Mesenchymal stem cell (in vitro differentiated cells and primary cell): ENCODE results near the gene C11orf98.
A peak's percentile ranks its signal among the peaks of the same experiment; 100 is the strongest.

ENCODE experiments used
- DNase-seq: peaks from one replicate; pipeline ENCODE4 v3.0.0-alpha.2; 2013
- H2AFZ ChIP-seq: one replicate; pipeline ENCODE4 v1.6.1; 2013; ENCODE audit warnings: low read depth, mild to moderate bottlenecking, control low read depth, inconsistent platforms, low read length, moderate library complexity
- H2AK5ac ChIP-seq: 2 replicates; pipeline ENCODE4 v1.6.1; 2013; ENCODE audit warnings: low read length, moderate library complexity, mild to moderate bottlenecking, inconsistent platforms; ENCODE audit not compliant: severe bottlenecking
- H2BK120ac ChIP-seq: one replicate; pipeline ENCODE4 v1.6.1; 2013; ENCODE audit warnings: low read depth, mild to moderate bottlenecking, inconsistent platforms, low read length, moderate library complexity
- H2BK12ac ChIP-seq, 2 experiments: one replicate each; pipeline ENCODE4 v1.6.1; 2013; ENCODE audit warnings: inconsistent platforms in 2 of 2, low read length in 2 of 2, mild to moderate bottlenecking in 2 of 2, moderate library complexity in 2 of 2, control low read depth in 1 of 2
- H2BK15ac ChIP-seq: one replicate; pipeline ENCODE4 v1.6.1; 2013; ENCODE audit warnings: mild to moderate bottlenecking, low read depth, inconsistent platforms; ENCODE audit not compliant: poor library complexity, severe bottlenecking
- H2BK5ac ChIP-seq: 2 replicates; pipeline ENCODE4 v1.6.1; 2013; ENCODE audit warnings: low read depth, mild to moderate bottlenecking, low read length, control low read depth, inconsistent platforms; ENCODE audit not compliant: poor library complexity, severe bottlenecking
- H3K14ac ChIP-seq, 2 experiments: one replicate each; pipeline ENCODE4 v1.6.1; 2013; ENCODE audit warnings: inconsistent platforms in 2 of 2, low read length in 2 of 2, control low read depth in 1 of 2, mild to moderate bottlenecking in 1 of 2, moderate library complexity in 1 of 2
- H3K18ac ChIP-seq, 2 experiments: one replicate each; pipeline ENCODE4 v1.6.1; 2013; ENCODE audit warnings: inconsistent platforms in 2 of 2, low read length in 2 of 2, control low read depth in 1 of 2, low read depth in 1 of 2, mild to moderate bottlenecking in 1 of 2
- H3K23ac ChIP-seq, 2 experiments: one replicate each; pipeline ENCODE4 v1.6.1; 2013; ENCODE audit warnings: inconsistent platforms in 2 of 2, low read length in 2 of 2, mild to moderate bottlenecking in 2 of 2, moderate library complexity in 2 of 2, control low read depth in 1 of 2
- H3K27ac ChIP-seq: 2 replicates; pipeline ENCODE4 v1.5.1; 2013; ENCODE audit warnings: mild to moderate bottlenecking, moderate library complexity, low read length, control low read depth, inconsistent platforms; ENCODE audit not compliant: poor library complexity, severe bottlenecking
- H3K27me3 ChIP-seq, 2 experiments: 2 replicates each; pipeline versions ENCODE4 v1.6.1 to v1.7.0; 2013; ENCODE audit warnings: low read length in 2 of 2, mild to moderate bottlenecking in 2 of 2, moderate library complexity in 2 of 2, control low read depth in 1 of 2, inconsistent platforms in 1 of 2; ENCODE audit not compliant: control insufficient read depth in 1 of 2, insufficient read depth in 1 of 2
- H3K36me3 ChIP-seq, 2 experiments: 2 replicates each; pipeline versions ENCODE4 v1.6.1 to v1.7.0; 2013; ENCODE audit warnings: low read length in 2 of 2, control low read depth in 1 of 2, inconsistent platforms in 1 of 2, low read depth in 1 of 2, mild to moderate bottlenecking in 1 of 2; ENCODE audit not compliant: insufficient read depth in 2 of 2, control insufficient read depth in 1 of 2
- H3K4ac ChIP-seq, 2 experiments: one replicate each; pipeline ENCODE4 v1.6.1; 2013; ENCODE audit warnings: inconsistent platforms in 2 of 2, low read length in 2 of 2, mild to moderate bottlenecking in 2 of 2, moderate library complexity in 2 of 2, control low read depth in 1 of 2, low read depth in 1 of 2
- H3K4me1 ChIP-seq: 2 replicates; pipeline ENCODE4 v1.6.1; 2013; ENCODE audit warnings: low read depth, low read length, control low read depth; ENCODE audit not compliant: control insufficient read depth, insufficient read depth
- H3K4me2 ChIP-seq: 2 replicates; pipeline ENCODE4 v1.6.1; 2013; ENCODE audit warnings: low read length, mild to moderate bottlenecking, inconsistent platforms; ENCODE audit not compliant: poor library complexity, severe bottlenecking
- H3K4me3 ChIP-seq, 2 experiments: 2 replicates each; pipeline versions ENCODE4 v1.5.1 to v1.7.0; 2013; ENCODE audit warnings: low read length in 2 of 2, mild to moderate bottlenecking in 2 of 2, control low read depth in 1 of 2, low read depth in 1 of 2; ENCODE audit not compliant: insufficient read depth in 1 of 2
- H3K79me1 ChIP-seq: replicated peaks from 2 replicates; pipeline ENCODE4 v1.6.1; 2013; ENCODE audit warnings: mild to moderate bottlenecking, control low read depth, low read length, inconsistent platforms; ENCODE audit not compliant: poor library complexity, severe bottlenecking
- H3K9ac ChIP-seq: 2 replicates; pipeline ENCODE4 v1.7.0; 2013; ENCODE audit warnings: mild to moderate bottlenecking, low read length, moderate library complexity
- H3K9me3 ChIP-seq: 2 replicates; pipeline ENCODE4 v1.7.0; 2013; ENCODE audit warnings: mild to moderate bottlenecking, low read length; ENCODE audit not compliant: control insufficient read depth
- H4K8ac ChIP-seq: one replicate; pipeline ENCODE4 v1.6.1; 2013; ENCODE audit warnings: inconsistent platforms, mild to moderate bottlenecking, low read length, moderate library complexity
- H4K91ac ChIP-seq: one replicate; pipeline ENCODE4 v1.6.1; 2013; ENCODE audit warnings: mild to moderate bottlenecking, low read length, inconsistent platforms
- WGBS: methylation state at CpG from one replicate; pipeline ENCODE4 v1.1.7; 2013; ENCODE audit warnings: mixed read lengths; 5-methylcytosine and 5-hydroxymethylcytosine counted together

Gene C11orf98

GRCh38 chr11:62673196-62673525 lies 8.2 kb upstream of the C11orf98 start:
- 100% methylated on average over 1 of the region's 2 CpGs for WGBS
- H4K8ac ChIP-seq = no peak overlapping the region
- no peak overlapping the region for H3K14ac ChIP-seq
- no peak overlapping the region for H2AK5ac ChIP-seq
- no peak overlapping the region for H2BK15ac ChIP-seq
- H3K4me1 ChIP-seq = peaks cover 15% of the 10 kb centered on the region
- H3K9me3 ChIP-seq = no peaks in the 10 kb centered on the region
- no peak overlapping the region for H3K27ac ChIP-seq
- peak overlapping the region in 1 of 2 experiments; percentile 29 for H2BK12ac ChIP-seq
- no peak overlapping the region for H2BK120ac ChIP-seq
- H4K91ac ChIP-seq = no peak overlapping the region
- no peak overlapping the region for H3K4ac ChIP-seq
- no peak overlapping the region for H3K18ac ChIP-seq
- H3K36me3 ChIP-seq = peaks cover 16 to 41% of the 10 kb centered on the region in 2 experiments
- no peak for DNase-seq
- no peak overlapping the region for H3K4me2 ChIP-seq
- no peak overlapping the region for H3K23ac ChIP-seq
- H3K27me3 ChIP-seq = no peaks in the 10 kb centered on the region
- H2AFZ ChIP-seq = no peak overlapping the region
- H3K4me3 ChIP-seq = peak overlapping the region in 1 of 2 experiments; percentile 94
- no peak overlapping the region for H2BK5ac ChIP-seq
- H3K79me1 ChIP-seq = peaks cover 8% of the 10 kb centered on the region
- peak overlapping the region; percentile 98 for H3K9ac ChIP-seq

GRCh38 chr11:62671608-62672389 lies 6.8 kb upstream of the C11orf98 start, which contains the start of the genes LBHD1 and UQCC3:
TSS of gene LBHD1 (minus strand) at chr11:62672267. CDS start at chr11:62670031, 2,236 bp downstream.
TSS of gene UQCC3 (plus strand) at chr11:62671673. CDS start at chr11:62671746, 73 bp downstream.
- WGBS = under 1% methylated on average over 59 of the region's 59 CpGs
- Histone ChIP-seq H2BK5ac (peak within 1 kb of the TSS; percentile 46), H3K4ac (peak within 1 kb of the TSS; percentile 94 to 97), H3K4me2 (peak within 1 kb of the TSS; percentile 85), H2BK120ac (peak within 1 kb of the TSS; percentile 89), H3K23ac (peak within 1 kb of the TSS in 1 of 2 experiments; percentile 92), H4K91ac (peak within 1 kb of the TSS; percentile 95), H3K18ac (peak within 1 kb of the TSS; percentile 42 to 97), H3K9ac (peak within 1 kb of the TSS; percentile 98), H2AK5ac (peak within 1 kb of the TSS; percentile 50), H3K4me3 (peak within 1 kb of the TSS; percentile 75 to 94), H3K79me1 (peaks cover 11% of the 10 kb centered on the region), H4K8ac (peak within 1 kb of the TSS; percentile 99), H3K27me3 (no peaks in the 10 kb centered on the region), H3K14ac (peak within 1 kb of the TSS in 1 of 2 experiments; percentile 39), H3K9me3 (no peaks in the 10 kb centered on the region), H2AFZ (peak within 1 kb of the TSS; percentile 72), H3K36me3 (peaks cover 10 to 39% of the 10 kb centered on the region in 2 experiments), H2BK12ac (peak within 1 kb of the TSS; percentile 29 to 35), H3K4me1 (peaks cover 11% of the 10 kb centered on the region), H3K27ac (peak within 1 kb of the TSS; percentile 98), H2BK15ac (peak within 1 kb of the TSS; percentile 86)
- peak; percentile 91 for DNase-seq

GRCh38 chr11:62671236-62671607 lies 6.2 kb upstream of the C11orf98 start:
- Histone ChIP-seq H4K91ac (peak overlapping the region; percentile 95), H2BK15ac (no peak overlapping the region), H3K4me2 (peak overlapping the region; percentile 85), H3K4me3 (peak overlapping the region; percentile 75 to 94), H2BK120ac (peak overlapping the region; percentile 89), H3K36me3 (peaks cover 11 to 39% of the 10 kb centered on the region in 2 experiments), H2BK5ac (no peak overlapping the region), H3K27me3 (no peaks in the 10 kb centered on the region), H2BK12ac (no peak overlapping the region), H2AFZ (peak overlapping the region; percentile 72), H3K4ac (peak overlapping the region; percentile 94 to 97), H3K79me1 (peaks cover 5% of the 10 kb centered on the region), H4K8ac (peak overlapping the region; percentile 99), H3K27ac (peak overlapping the region; percentile 98), H3K23ac (peak overlapping the region in 1 of 2 experiments; percentile 23), H3K14ac (peak overlapping the region in 1 of 2 experiments; percentile 39), H3K4me1 (peaks cover 15% of the 10 kb centered on the region), H3K9ac (peak overlapping the region; percentile 98), H3K18ac (peak overlapping the region; percentile 42 to 88), H3K9me3 (no peaks in the 10 kb centered on the region), H2AK5ac (peak overlapping the region; percentile 39)
- no peak for DNase-seq
- 2% methylated on average over 17 of the region's 17 CpGs for WGBS

- H2AFZ ChIP-seq = no peak overlapping the region
- peaks cover 5% of the 10 kb centered on the region for H3K79me1 ChIP-seq
- H3K4ac ChIP-seq = peak overlapping the region in 1 of 2 experiments; percentile 58
- H3K36me3 ChIP-seq = peaks cover 14 to 34% of the 10 kb centered on the region in 2 experiments
- H4K8ac ChIP-seq = peak overlapping the region; percentile 79
- no peaks in the 10 kb centered on the region for H3K9me3 ChIP-seq
- H4K91ac ChIP-seq = peak overlapping the region; percentile 29
- H2BK15ac ChIP-seq = no peak overlapping the region
- DNase-seq = no peak
- H3K4me3 ChIP-seq = peak overlapping the region in 1 of 2 experiments; percentile 33
- no peaks in the 10 kb centered on the region for H3K27me3 ChIP-seq
- H3K4me2 ChIP-seq = no peak overlapping the region
- no peak overlapping the region for H3K14ac ChIP-seq
- H2BK12ac ChIP-seq = peak overlapping the region in 1 of 2 experiments; percentile 44
- peaks cover 19% of the 10 kb centered on the region for H3K4me1 ChIP-seq
- H2BK120ac ChIP-seq = no peak overlapping the region
- no peak overlapping the region for H2AK5ac ChIP-seq
- peak overlapping the region; percentile 39 for H3K9ac ChIP-seq
- 79% methylated on average over 4 of the region's 4 CpGs for WGBS
- no peak overlapping the region for H3K27ac ChIP-seq
- H2BK5ac ChIP-seq = no peak overlapping the region
- no peak overlapping the region for H3K18ac ChIP-seq
- no peak overlapping the region for H3K23ac ChIP-seq
These were observed 4.6 kb upstream of the C11orf98 start for GRCh38 chr11:62669420-62670161.
